ENCODE results near the gene GLDN.
"Not testable (repeated sequence)": the region's sequence is repeated elsewhere in the genome, so short reads cannot be mapped to it uniquely, and the experiment has no call there.

Gene GLDN

DNA sequence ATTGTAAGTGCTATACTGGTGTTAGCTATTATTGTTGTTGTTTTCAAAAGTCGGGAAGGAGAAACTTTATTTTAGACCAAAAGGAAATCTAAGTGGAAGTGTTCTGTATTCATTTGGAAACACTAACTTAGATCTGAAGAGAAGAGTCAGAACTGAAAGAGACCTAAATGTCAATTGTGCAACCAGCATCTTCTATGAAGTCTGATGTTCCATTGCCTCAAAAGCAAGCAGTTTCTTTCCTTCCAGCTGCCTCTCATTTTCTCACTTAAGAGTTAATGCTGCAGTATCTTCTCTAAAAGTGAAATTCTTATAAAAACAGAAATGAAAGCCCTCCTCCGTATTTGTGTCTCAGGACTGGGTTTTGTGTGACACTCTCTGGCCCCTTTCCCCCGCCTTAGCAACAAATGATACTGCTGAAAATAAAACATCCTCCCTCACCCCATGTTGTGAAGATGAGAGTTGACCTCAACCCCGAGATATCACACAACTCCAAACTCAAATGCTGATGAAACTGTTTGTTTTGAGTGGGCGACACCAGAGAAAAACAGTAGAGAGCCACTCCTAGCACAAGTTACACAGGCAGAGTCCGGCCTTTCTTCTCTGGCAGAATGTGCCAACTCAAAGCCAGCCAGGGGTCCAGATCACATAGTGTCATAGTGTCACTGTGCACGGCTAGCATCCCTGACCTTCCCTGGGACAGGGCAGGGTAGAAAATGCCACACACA lies 48.9 kb downstream of the GLDN start:
- ATAC-seq = no peak

DNA sequence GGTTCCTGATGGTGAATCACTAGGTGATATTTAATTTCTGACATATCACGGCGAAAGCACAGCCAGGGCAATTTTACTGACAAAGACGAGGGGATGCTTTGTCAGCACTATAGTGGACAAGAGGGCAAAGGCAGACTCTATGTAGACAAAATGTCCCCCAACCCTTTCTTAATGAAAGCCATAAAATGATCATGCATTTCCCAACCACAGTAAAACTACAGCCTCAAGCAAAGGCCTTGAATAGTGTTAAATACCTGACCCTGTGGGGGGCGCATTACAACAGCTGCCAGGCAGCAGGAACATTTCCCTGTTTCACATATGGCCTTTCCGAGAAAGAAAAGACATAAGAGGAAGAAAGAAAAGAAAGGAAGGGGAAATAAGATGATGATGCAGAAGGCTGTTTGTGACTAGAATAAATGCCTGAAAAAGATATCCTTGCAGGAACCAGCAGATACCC lies 49.5 kb downstream of the GLDN start:
- ATAC-seq = no peak

- ATAC-seq = no peak
Measured at GRCh38 chr15:51396921-51397320, 55.5 kb downstream of the GLDN start.

DNA sequence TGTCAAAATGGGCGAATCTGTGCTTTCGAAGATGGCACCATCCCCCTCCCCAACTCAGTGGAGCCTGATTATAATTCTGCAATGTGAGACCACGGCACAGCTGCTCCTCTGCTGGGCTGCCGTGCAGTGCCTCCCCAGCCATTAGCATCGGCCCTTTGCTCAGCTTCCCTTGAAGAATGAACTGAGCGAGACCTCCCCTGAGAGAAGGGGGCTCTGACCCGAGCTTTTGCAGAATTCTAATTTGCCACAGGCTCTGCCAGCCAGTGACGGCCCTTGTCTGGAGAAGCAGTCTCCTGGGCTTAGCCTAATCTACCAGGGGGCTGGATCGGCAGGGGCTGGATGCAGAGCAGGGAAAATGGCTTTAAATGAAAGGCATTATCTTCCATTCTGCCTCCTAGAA lies 57.2 kb downstream of the GLDN start:
- ATAC-seq = no peak

DNA sequence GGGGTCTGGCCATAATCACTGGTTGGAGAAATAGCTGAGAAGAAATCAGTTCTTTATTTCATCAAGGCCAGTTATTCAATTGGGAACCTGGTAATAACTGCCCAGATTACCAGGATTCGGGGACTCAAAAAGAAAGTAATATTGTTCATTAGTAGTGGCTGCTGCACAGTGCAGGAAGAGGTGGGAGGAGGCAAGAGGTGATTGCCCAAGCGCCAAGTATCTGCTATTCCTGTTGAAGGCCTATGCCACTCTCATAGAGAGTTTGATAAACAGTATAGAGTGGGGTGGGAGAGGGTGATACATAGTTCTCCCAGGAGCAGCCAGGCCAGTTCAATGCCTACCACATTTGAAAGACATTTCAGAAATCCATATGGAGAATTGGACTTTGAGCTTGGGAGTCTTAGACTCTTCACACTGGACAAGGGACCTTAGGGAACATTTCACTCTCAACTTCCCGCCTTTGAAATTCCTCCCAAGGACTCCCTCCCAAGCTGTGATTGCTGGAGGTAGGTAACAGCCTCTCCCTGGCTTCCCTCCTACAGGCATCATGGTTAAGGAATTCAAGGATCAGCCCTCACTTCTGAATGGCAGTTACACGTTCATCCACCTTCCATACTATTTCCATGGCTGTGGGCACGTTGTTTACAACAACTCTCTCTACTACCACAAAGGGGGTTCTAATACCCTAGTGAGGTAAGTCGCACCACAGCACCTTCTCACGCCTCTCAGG lies 59.8 kb downstream of the GLDN start:
- ATAC-seq = no peak

GRCh38 chr15:51401872-51402517 lies 60.5 kb downstream of the GLDN start:
- no peak for ATAC-seq

DNA sequence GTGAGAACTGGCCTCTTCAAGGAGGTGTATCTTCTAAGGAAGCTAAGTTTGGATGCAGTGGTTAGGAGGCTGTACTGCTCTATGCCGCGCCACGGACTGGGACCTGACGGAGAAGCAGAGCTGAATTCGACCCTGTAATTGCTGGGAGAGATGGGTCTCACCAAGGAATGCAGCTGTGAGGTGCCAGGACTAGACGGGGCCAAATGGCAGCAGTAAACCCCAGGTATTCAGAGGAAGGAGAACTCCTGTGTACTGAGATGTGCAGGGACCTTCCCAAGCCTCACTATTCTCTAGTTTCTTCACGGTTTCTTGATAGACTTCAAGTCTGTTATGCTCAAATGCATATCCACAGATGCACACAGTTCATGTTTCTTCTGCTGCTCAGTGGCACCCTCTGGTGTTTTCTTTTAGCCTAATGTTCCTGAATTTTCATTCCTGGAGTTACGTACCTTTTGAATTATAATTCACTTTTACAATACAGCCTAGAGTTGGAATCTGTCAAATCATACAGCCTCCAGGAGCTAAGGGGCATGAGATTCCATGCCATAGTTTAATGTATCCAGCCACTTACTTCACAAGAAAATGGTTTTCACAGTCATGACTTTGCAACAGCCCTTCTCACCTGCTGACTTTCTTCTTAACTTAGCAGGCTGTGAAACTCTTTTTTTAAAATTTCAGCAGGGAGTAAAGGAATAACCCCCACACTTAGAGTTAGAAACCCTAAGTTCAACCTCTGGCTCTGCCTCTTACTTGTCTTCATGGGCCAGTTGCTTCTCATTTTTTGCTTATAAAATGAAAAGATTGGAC lies 61.8 kb downstream of the GLDN start:
- no peak for ATAC-seq

DNA sequence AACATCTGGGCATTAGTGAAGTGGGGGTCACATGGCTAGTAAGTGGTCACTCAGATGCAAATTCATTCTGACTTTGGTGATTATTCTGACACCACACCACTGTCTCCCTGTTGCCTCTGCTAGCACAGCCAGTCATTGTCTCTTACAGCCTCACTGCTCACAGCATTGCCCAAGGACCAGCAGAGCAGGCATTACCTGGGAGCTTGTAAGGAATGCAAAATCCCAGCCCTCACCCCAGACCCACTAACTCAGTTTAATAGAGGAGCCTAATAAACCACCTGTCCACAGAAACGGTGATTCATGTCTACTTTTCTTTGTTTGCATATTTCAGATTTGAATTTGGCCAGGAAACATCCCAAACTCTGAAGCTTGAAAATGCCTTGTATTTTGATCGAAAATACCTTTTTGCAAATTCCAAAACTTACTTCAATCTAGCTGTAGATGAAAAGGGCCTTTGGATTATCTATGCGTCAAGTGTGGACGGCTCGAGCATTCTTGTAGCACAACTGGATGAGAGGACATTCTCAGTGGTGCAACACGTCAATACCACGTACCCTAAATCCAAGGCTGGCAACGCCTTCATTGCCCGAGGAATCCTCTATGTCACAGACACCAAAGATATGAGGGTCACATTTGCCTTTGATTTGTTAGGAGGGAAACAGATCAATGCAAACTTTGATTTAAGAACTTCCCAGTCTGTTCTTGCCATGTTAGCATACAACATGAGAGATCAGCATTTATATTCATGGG lies 62.7 kb downstream of the GLDN start:
- no peak for ATAC-seq

DNA sequence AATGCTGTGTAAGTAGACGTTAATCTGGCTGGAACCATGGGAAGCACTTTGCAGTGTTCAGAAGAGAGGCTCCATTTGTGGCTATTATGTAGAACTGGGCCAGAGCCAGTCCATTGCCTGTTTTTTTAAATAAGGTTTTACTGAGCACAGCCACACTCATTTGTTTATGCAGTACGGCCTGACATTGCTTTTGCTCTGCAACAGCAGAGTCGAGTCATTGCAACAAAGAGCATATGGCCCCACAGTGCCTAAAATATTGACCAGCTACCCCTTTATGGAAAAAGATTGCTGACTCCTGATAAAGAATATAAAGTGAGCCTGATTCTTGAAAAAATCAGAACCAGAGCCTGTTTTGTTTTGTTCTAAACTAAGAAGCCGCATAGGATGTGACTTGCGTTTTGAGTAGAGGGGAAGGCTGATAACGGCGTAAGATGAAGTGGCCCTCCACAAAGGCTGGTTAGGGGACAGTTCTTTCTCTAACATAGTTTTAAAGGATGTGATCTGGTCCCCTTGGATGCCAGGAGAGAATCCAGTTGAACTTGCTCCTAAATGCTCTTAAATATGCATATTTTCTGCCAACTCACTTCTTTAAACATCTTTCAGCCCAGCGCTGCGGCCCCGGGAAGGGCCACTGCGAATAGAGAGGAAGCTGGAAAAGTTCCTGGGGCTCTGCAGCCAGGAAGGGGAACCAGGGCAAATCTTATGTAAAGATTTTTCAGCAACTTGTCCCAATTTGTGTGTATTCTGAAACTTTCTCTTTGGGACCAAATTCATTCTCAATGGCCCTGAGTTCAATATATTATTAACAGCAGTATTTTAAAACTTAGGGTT lies 64.5 kb downstream of the GLDN start:
- no peak for ATAC-seq

DNA sequence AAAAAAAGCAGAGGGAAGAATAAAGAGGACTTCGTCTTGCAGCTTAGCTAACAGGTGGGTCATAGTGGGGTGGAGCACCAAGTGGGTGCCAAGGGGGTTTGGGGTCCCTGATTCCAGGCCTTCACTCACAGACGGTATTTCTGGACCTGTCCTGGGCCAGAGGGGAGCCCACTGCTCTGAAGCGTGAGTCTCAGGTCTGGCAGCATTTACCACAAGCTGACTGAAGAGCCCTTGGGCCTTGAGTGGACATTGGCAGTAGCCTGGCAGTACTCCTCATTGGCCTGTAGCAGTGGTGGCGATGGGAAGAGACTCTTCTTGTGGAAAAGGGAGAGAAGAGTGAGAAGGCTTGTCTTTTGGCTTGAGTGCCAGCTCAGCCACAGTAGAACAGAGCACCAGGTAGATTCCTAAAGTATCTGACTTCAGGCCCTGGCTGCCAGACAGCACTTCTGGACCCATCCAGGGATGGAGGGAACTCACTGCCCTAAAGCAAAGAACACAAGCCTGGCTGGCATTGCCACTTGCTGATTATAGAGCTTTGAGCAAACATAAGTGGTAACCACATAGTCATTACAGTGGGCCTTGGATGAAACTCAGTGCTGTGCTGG lies 72.9 kb downstream of the GLDN start:
- ATAC-seq = no peak

DNA sequence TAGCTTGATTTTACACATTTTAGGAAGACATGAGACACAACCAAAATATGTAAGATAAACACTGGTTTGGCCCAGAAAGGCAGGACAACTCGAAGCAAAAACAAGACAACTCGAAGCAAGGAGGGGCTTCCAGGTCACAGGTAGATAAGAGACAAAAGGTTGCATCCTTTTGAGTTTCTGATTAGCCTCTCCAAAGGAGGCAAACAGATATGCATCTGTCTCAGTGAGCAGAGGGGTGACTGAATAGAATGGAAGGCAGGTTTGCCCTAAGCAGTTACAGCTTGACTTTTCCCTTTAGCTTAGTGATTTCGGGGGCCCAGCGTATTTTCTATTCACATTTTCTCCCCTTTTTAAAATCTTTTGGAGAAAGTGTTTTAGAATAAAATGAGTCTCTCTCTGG lies 74.7 kb downstream of the GLDN start:
- no peak for ATAC-seq

- not testable (repeated sequence) for ATAC-seq
Measured at GRCh38 chr15:51423040-51423439, 81.6 kb downstream of the GLDN start.

DNA sequence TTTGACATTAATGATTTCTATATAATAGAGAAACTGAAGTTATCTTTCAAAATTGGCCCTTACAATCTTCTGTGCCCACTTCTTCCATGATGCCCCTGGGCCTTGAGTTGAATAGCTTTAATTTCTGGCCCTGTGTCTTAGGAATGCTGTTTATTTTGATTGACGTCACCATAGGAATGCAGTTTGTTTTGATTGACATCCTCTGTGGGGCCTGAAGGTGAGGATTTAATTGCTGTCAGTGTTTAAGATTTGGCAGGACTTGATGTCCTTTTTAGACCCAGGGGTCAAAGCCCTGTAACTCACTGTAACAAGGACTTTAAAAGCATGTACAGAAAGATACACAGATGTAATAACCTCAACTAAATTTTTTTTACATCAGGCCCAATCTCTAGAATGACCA lies 83.3 kb downstream of the GLDN start:
- no peak for ATAC-seq

- ATAC-seq = no peak
Measured at GRCh38 chr15:51425517-51426040, 84.1 kb downstream of the GLDN start.

DNA sequence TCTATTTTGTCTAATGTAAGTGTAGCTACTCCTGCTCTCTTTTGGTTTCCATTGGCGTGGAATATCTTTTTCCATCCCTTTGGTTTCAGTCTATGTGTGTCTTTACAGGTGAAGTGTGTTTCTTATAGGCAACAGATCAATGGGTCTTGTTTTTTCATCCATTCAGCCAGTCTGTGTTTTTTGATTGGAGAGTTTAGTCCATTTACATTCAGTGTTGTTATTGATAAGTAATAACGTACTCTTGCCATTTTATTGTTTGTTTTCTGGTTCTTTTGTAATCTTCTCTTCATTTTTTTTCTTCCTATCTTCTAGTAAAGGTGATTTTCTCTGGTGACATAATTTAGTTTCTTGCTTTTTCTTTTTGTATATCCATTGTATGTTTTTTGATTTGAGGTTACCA lies 97.1 kb downstream of the GLDN start:
- no peak for ATAC-seq

- no peak for ATAC-seq
Measured at GRCh38 chr15:51443282-51443914, 101.9 kb downstream of the GLDN start.

GRCh38 chr15:51444112-51444511 lies 102.7 kb downstream of the GLDN start:
- ATAC-seq = no peak

GRCh38 chr15:51444807-51445206 lies 103.4 kb downstream of the GLDN start:
- ATAC-seq = no peak

- not testable (repeated sequence) for ATAC-seq
Measured at GRCh38 chr15:51446029-51446744, 104.7 kb downstream of the GLDN start.
